AG04449 (cell line): ENCODE data around the gene SIRPA.

Source experiments
- CTCF ChIA-PET: fragments of 350-600 bp; formaldehyde crosslinking; extraction: SDS; loops from one replicate; lab custom pipeline; 2021; ENCODE audit warnings: antibody characterized with exemption; lab: Yijun Ruan, JAX
- POLR2A ChIA-PET: fragments of 400-600, 350-600 bp; formaldehyde crosslinking; extraction: SDS; loops from one replicate; lab custom pipeline; 2020; ENCODE audit warnings: antibody characterized with exemption, inconsistent platforms; lab: Yijun Ruan, JAX
- DNase-seq: peaks from one replicate; pipeline ENCODE4 v3.0.0-alpha.2; 2010; ENCODE audit warnings: low read depth, low spot score
- H3K4me3 ChIP-seq: 2 replicates; pipeline ENCODE4 v1.5.1; 2011; ENCODE audit warnings: low read depth, mild to moderate bottlenecking, control low read depth, low read length
- CTCF ChIP-seq: IDR thresholded peaks from one replicate; pipeline ENCODE4 v1.5.1; 2011; ENCODE audit warnings: mild to moderate bottlenecking, moderate library complexity, low read length, control low read depth, inconsistent platforms; ENCODE audit not compliant: insufficient read depth; ENCODE audit errors: missing control alignments

SIRPA gene

GRCh38 chr20:1871807-1872458, 23.3 kb upstream of the SIRPA start:
- no peak for TF ChIP-seq CTCF
- H3K4me3 ChIP-seq = no peak overlapping the region
- DNase-seq = no peak
- POLR2A ChIA-PET = no interaction called here
- CTCF ChIA-PET = no interaction called here

- DNase-seq = no peak
- ChIA-PET CTCF (interaction anchor here (0.9 to 1.1 kb wide), 2 partner anchors 108 to 298 kb away, joined by 3 read pairs; no protein-coding TSS in a partner anchor), POLR2A (interaction anchor here (0.7 kb wide), 1 partner anchor 27 kb away, joined by 3 read pairs; no protein-coding TSS in a partner anchor)
- no peak overlapping the region for H3K4me3 ChIP-seq
- no peak for TF ChIP-seq CTCF
Measured at GRCh38 chr20:1872459-1873097, 22.6 kb upstream of the SIRPA start.

DNA sequence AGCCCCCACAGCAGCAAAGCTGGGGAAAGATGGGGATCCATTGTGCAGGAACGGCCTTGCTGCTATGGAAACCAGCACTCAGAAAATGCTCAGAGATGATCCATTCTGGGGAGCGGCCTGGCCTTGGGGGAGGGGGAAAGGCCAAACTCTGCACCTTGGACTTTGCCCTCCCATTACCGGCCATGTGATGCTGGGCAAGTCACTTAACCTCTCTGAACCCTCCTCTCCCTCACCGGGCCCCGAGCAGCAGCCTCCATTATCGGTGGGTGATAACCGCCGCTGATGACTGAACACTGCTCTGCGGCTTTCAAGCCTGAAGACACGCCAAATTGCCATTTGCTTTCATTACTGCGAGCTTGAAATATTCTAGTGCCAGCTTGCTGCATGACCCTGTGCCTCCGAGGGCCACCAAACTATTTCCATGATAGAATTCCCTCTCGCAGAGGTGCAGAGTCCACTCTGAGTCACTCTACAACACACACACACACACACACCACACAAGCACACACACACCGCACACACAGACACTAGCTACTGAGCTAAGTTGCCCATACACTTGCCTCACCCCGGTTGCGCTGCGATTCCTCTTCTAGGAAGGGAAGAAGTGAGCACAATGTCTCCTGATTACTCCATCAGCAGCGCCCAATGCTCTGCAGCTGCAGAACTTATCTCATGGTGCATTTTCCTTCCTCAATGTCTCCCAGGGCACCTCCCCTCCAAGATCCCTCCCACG, 20.6 kb upstream of the SIRPA start:
- no peak for TF ChIP-seq CTCF
- H3K4me3 ChIP-seq = no peak overlapping the region
- ChIA-PET POLR2A (interaction anchor here (1.2 kb wide), 1 partner anchor 13 kb away, joined by 3 read pairs; no protein-coding TSS in a partner anchor), CTCF (interaction anchor here (0.9 kb wide), 2 partner anchors 11 to 74 kb away, joined by 3 read pairs; no protein-coding TSS in a partner anchor)
- no peak for DNase-seq

DNA sequence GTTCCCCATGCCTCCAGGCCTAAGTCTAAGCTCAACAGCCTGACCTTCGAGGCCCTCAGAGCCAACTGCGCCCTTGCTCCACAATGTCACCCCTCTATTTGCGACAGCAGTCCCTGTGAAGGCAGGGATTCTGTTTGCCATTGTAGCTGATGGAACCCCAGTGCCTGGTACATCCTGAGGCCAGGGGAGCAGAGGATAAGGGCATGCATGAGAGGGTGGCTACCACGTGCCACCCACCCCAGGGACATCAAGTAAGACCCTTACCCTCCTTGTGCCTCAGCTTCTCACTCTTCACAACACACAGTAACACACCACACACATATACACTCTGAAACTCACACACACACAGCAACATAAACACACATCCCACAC, 20.0 kb upstream of the SIRPA start:
- POLR2A ChIA-PET = interaction anchor here (1.2 kb wide), 1 partner anchor 13 kb away, joined by 3 read pairs; no protein-coding TSS in a partner anchor
- DNase-seq = no peak
- no peak overlapping the region for H3K4me3 ChIP-seq
- TF ChIP-seq CTCF = no peak
- CTCF ChIA-PET = interaction anchor here (0.9 kb wide), 1 partner anchor 10 kb away, joined by 3 read pairs; no protein-coding TSS in a partner anchor

DNA sequence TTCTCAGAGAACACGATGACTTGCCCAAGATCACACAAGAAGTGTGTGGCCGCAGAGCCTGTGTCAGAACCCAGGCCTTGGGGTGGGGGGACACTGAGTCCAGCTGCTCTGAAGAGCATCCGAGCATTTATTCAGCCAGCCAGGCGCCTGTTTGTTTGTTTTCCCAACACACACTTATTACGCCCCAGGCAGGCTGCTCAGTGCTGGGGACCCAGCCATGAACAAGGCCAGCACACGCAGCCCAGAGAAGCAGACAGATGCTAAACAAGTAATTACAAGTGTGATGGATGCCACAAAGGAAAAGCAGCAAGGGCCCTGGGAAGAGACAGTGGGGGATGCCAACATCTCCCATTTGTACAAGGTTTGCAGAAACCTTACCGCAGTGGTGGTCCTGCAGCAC, 19.4 kb upstream of the SIRPA start:
- H3K4me3 ChIP-seq = no peak overlapping the region
- TF ChIP-seq CTCF = no peak
- no peak for DNase-seq
- ChIA-PET CTCF (no interaction called here), POLR2A (no interaction called here)
